K562 (cell line): ENCODE data around the gene HTRA3. TPM values are rescaled to one million over a fixed set of nuclear protein-coding genes. Genes with fewer than 3 reads are reported as not detected.
A peak's percentile ranks its signal among the peaks of the same experiment; 100 is the strongest.

Experiments used
- ATAC-seq: fragments of 200-7000 bp; cut with Tn5 transposase; 3 replicates; pipeline ENCODE4 v1.9.1; 2020; ENCODE audit warnings: moderate library complexity
- BruUV-seq: library from RNA; stranded (reverse); fragments of 400-500 nt; replicated peaks from 2 replicates; lab custom pipeline; 2021; lab: Mats Ljungman, UMichigan
- CTCF ChIA-PET: fragments of 300-600 bp; formaldehyde crosslinking; extraction: SDS; loops from one replicate; lab custom pipeline; 2021; ENCODE audit warnings: low intra/inter-chr PET ratio; lab: Yijun Ruan, JAX
- POLR2A ChIA-PET: fragments of 300-600, 350-650 bp; sonication (Branson Sonifier 250); formaldehyde crosslinking; extraction: SDS; loops from one replicate; lab custom pipeline; 2021; ENCODE audit warnings: antibody characterized with exemption, inconsistent platforms; lab: Yijun Ruan, JAX
- DNase-seq, 4 experiments: peaks; one replicate each; pipeline versions ENCODE4 v3.0.0 to v3.0.0-alpha.2; 2011 to 2018; ENCODE audit warnings: low spot score in 3 of 4, mixed read lengths in 3 of 4; ENCODE audit errors: extremely low read depth in 1 of 4
- FAIRE-seq: peaks from 2 replicates; lab custom pipeline; 2011; peaks lifted over from hg19 to GRCh38; lab: Jason Lieb, UNC
- H2AFZ ChIP-seq: 2 replicates; pipeline ENCODE4 v1.6.0; 2011; ENCODE audit warnings: low read depth, low read length, control low read depth, inconsistent platforms
- H3K27ac ChIP-seq: fragments of 200-600 bp; 3 replicates; pipeline ENCODE4 v1.8.0; 2011; ENCODE audit warnings: low read depth, mild to moderate bottlenecking, control low read depth, inconsistent platforms, low read length, moderate library complexity, mixed read lengths; ENCODE audit errors: extremely low read depth
- H3K27me3 ChIP-seq, 2 experiments: fragments of 300-600 bp in 1 of 2; 2 replicates in 1 of 2; 3 replicates in 1 of 2; pipeline versions ENCODE4 v1.6.0 to v1.8.0; 2011; ENCODE audit warnings: inconsistent platforms in 2 of 2, low read length in 2 of 2, mild to moderate bottlenecking in 1 of 2, mixed read lengths in 1 of 2, moderate library complexity in 1 of 2; ENCODE audit not compliant: control insufficient read depth in 2 of 2, insufficient read depth in 2 of 2
- H3K36me3 ChIP-seq: fragments of 300-600 bp; 3 replicates; pipeline ENCODE4 v1.8.0; 2011; ENCODE audit warnings: mild to moderate bottlenecking, low read length, inconsistent platforms; ENCODE audit not compliant: control insufficient read depth, insufficient read depth
- H3K4me1 ChIP-seq, 2 experiments: fragments of 200-600 bp in 1 of 2; replicated peaks in 1 of 2; 2 replicates in 1 of 2; 3 replicates in 1 of 2; pipeline versions ENCODE4 v1.5.1 to v1.8.0; 2011; ENCODE audit warnings: inconsistent platforms in 2 of 2, low read length in 2 of 2, mild to moderate bottlenecking in 1 of 2, mixed read lengths in 1 of 2, moderate library complexity in 1 of 2; ENCODE audit not compliant: control insufficient read depth in 2 of 2, insufficient read depth in 2 of 2
- H3K4me2 ChIP-seq: 2 replicates; pipeline ENCODE4 v1.6.1; 2011; ENCODE audit warnings: low read length, control low read depth, inconsistent platforms, mixed read lengths; ENCODE audit not compliant: insufficient read depth
- H3K4me3 ChIP-seq: fragments of 200-600 bp; sonication (generic), shearing (Covaris generic); 2 replicates; pipeline ENCODE4 v1.5.1; 2016; ENCODE audit warnings: control low read depth, inconsistent platforms
- H3K79me2 ChIP-seq: fragments of 200-600 bp; 3 replicates; pipeline ENCODE4 v1.8.0; 2011; ENCODE audit warnings: low read length, inconsistent platforms; ENCODE audit not compliant: control insufficient read depth, insufficient read depth
- H3K9ac ChIP-seq, 2 experiments: 2 replicates each; pipeline versions ENCODE4 v1.6.0 to v1.6.1; 2011; ENCODE audit warnings: low read depth in 2 of 2, low read length in 2 of 2, control low read depth in 1 of 2, inconsistent platforms in 1 of 2, mild to moderate bottlenecking in 1 of 2, mixed read lengths in 1 of 2; ENCODE audit not compliant: insufficient read depth in 1 of 2
- H3K9me1 ChIP-seq: one replicate; pipeline ENCODE4 v1.6.0; 2011; ENCODE audit warnings: inconsistent platforms, mild to moderate bottlenecking, low read length, moderate library complexity; ENCODE audit not compliant: control insufficient read depth, insufficient read depth
- H3K9me3 ChIP-seq: replicated peaks from 2 replicates; pipeline ENCODE4 v1.5.1; 2011; ENCODE audit warnings: low read depth, low read length, inconsistent platforms; ENCODE audit not compliant: control insufficient read depth, insufficient read depth
- H4K20me1 ChIP-seq: replicated peaks from 2 replicates; pipeline ENCODE4 v1.6.1; 2011; ENCODE audit warnings: low read length, inconsistent platforms, mixed read lengths; ENCODE audit not compliant: control insufficient read depth, insufficient read depth
- BRD9 ChIP-seq: fragments of 450-650 bp; IDR thresholded peaks from 2 replicates; pipeline ENCODE4 v1.6.1; 2018; ENCODE audit warnings: low read depth; ENCODE audit not compliant: partially characterized antibody
- CBFB ChIP-seq: sonication (generic); formaldehyde crosslinking; IDR thresholded peaks from 2 replicates; pipeline ENCODE4 v1.4.0; 2020; ENCODE audit warnings: mild to moderate bottlenecking, missing genetic modification reagents
- GABPB1 ChIP-seq: sonication (generic); formaldehyde crosslinking; IDR thresholded peaks from 2 replicates; pipeline ENCODE4 v1.8.0; 2022; ENCODE audit warnings: mild to moderate bottlenecking, missing genetic modification reagents
- HDAC8 ChIP-seq: fragments of 450-650 bp; IDR thresholded peaks from 2 replicates; pipeline ENCODE4 v1.6.1; 2016; ENCODE audit warnings: mild to moderate bottlenecking, missing genetic modification characterization, moderate library complexity, missing compliant biosample characterization
- MEF2D ChIP-seq: conservative IDR thresholded peaks from 2 replicates; pipeline ENCODE4 v1.6.1; 2016; ENCODE audit warnings: low read depth, missing genetic modification characterization, missing compliant biosample characterization
- PHF21A ChIP-seq: fragments of 450-650 bp; IDR thresholded peaks from 2 replicates; pipeline ENCODE4 v1.6.1; 2017; ENCODE audit warnings: low read depth, borderline replicate concordance
- PRPF4 ChIP-seq: fragments of 200-400 bp; formaldehyde crosslinking; IDR thresholded peaks from one replicate; pipeline ENCODE4 v1.6.1; 2017; ENCODE audit warnings: low read length, low read depth, mild to moderate bottlenecking; ENCODE audit not compliant: insufficient read depth, poor library complexity, severe bottlenecking
- STAT5B ChIP-seq: fragments of 250-450 bp; sonication (Bioruptor Pico); IDR thresholded peaks from 2 replicates; pipeline ENCODE4 v1.8.0; 2021; ENCODE audit warnings: mild to moderate bottlenecking, inconsistent platforms
- TBP ChIP-seq: optimal IDR thresholded peaks from 2 replicates; pipeline ENCODE3; 2011; ENCODE audit warnings: low read depth, low read length, improper control_type of control experiment
- YBX1 ChIP-seq: fragments of 450-650 bp; IDR thresholded peaks from 2 replicates; pipeline ENCODE4 v1.7.1; 2016; ENCODE audit warnings: mild to moderate bottlenecking
- ZNF316 ChIP-seq: fragments of 450-650 bp; IDR thresholded peaks from 2 replicates; pipeline ENCODE4 v1.6.1; 2016
- WGBS: fragments of 100-300 bp; shearing (Covaris generic); methylation state at CpG from one replicate; pipeline ENCODE4 v1.1.6; 2016; ENCODE audit warnings: low coverage, mixed read lengths; ENCODE audit not compliant: insufficient coverage; ENCODE audit errors: missing lambda C conversion rate; 5-methylcytosine and 5-hydroxymethylcytosine counted together
- in situ Hi-C: fragments of 300-500 bp; cut with MboI; formaldehyde crosslinking; loops from 4 replicates; pipeline ENCODE4 v1.15.0; 2018; ENCODE audit warnings: inconsistent platforms, mixed read lengths
- intact Hi-C: fragments of 100-400 bp; cut with micrococcal nuclease; formaldehyde crosslinking; loops from 2 replicates; pipeline ENCODE4 v1.14.2; 2022
- polyA plus RNA-seq, 8 experiments: library from polyadenylated mRNA; depleted of rRNA in 4 of 8; stranded (reverse) in 5 of 8; unstranded in 3 of 8; fragments of >200 nt; fragmentation: Nextera tagmentation in 2 of 8; fragmentation: Illumina TruSeq in 1 of 8; extraction: Ambion mirVana in 2 of 8; extraction: Trizol in 1 of 8; gene quantifications; 2 replicates each; pipeline versions ENCODE4 v1.2.1 to v1.2.3, GENCODE V29; 2011 to 2014; ENCODE audit warnings: inconsistent platforms in 1 of 8, missing spikeins in 1 of 8
- total RNA-seq, 7 experiments: library from RNA; depleted of rRNA in 6 of 7; stranded (reverse); fragments of >200 nt in 6 of 7; fragmentation: Illumina TruSeq in 2 of 7; extraction: Trizol in 2 of 7; gene quantifications; 2 replicates each; pipeline versions ENCODE4 v1.2.1 to v1.2.3, GENCODE V29; 2011 to 2021; ENCODE audit warnings: low replicate concordance in 1 of 7
- TF ChIP-seq, protein P1 (sequence below): fragments of 450-650 bp; IDR thresholded peaks from 2 replicates; pipeline ENCODE4 v1.6.1; 2016; ENCODE audit warnings: borderline replicate concordance
- TF ChIP-seq, protein P2 (sequence below): fragments of 450-650 bp; formaldehyde crosslinking; IDR thresholded peaks from 2 replicates; pipeline ENCODE4 v1.4.0; 2020; ENCODE audit warnings: mild to moderate bottlenecking, moderate library complexity
- TF ChIP-seq, protein P3 (sequence below): fragments of 250-450 bp; sonication (Bioruptor Pico); IDR thresholded peaks from 2 replicates; pipeline ENCODE4 v1.4.0; 2020; ENCODE audit warnings: mild to moderate bottlenecking, moderate library complexity

HTRA3 gene
- total and polyA plus RNA-seq, 9 of the 15 experiments (the other 6 are each of a cell fraction or from before 2014, with no cell fraction given): 0.04 TPM; not detected in 8

DNA sequence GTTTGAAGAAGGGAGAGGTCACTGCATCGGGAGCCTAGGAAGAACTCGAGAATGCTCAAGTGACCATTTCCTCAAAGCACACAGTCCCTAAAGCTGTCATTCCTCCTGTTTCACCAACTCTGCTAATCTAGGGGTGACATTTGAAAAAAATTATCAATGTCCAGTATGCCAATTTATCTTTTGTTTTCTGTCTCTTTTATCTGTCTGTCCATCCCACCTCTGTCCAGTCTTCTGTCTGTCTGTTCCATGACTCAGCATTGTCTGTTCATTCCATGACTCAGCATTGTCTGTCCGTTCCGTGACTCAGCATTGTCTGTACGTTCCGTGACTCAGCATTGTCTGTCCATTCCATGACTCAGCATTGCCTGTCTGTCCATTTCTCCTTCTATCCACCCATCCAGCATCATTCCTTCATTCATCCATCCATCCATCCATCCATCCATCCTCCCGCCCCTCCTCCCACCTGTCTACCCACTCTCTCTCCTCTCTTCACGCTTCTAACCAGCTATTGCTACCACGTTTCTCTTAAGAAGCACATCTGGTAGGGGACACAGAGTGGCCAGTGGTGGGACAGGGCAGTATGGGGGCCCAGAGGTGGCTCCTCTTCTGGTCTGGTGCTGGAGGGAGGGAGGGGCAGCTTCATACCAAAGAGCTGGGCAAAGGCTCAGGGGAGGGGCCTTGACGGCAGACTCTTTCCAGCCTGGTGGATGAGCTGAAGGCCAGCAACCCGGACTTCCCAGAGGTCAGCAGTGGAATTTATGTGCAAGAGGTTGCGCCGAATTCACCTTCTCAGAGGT, 34.1 kb downstream of the HTRA3 start:
- 27% methylated on average over 12 of the region's 13 CpGs for WGBS
- no TSS peak for BruUV-seq
- ChIA-PET POLR2A (interaction anchor here (0.6 to 1.6 kb wide), 11 partner anchors 8 to 1197 kb away, joined by 3 to 8 read pairs (median 3); no protein-coding TSS in a partner anchor), CTCF (no interaction called here)
- no peaks in the 10 kb centered on the region for H3K36me3 ChIP-seq
- no peaks in the 10 kb centered on the region for H4K20me1 ChIP-seq
- no peaks in the 10 kb centered on the region for H3K27me3 ChIP-seq
- peaks cover 22 to 55% of the 10 kb centered on the region in 2 experiments; a peak in 4 of 5 replicates for H3K4me1 ChIP-seq
- H3K9me3 ChIP-seq: no peaks in the 10 kb centered on the region; the same call in 1 of the 2 replicates
- H3K27ac ChIP-seq: peak overlapping the region; percentile 89
- DNase-seq: peak; percentile 65 to 88 (median 72)
- no peaks in the 10 kb centered on the region for H3K79me2 ChIP-seq
- ATAC-seq: peak; percentile 83
- peak; percentile 100 for FAIRE-seq
- H3K9me1 ChIP-seq: no peaks in the 10 kb centered on the region
- H3K4me2 ChIP-seq: peak overlapping the region; percentile 53
- H2AFZ ChIP-seq: peak overlapping the region; percentile 50; the same call in 1 of the 2 replicates
- intact Hi-C loops (loop anchor here (10.0 kb wide), 1 partner anchor 59 kb away; no protein-coding TSS in a partner anchor), in situ Hi-C loops (no loop called here)
- peak overlapping the region; percentile 53 to 65; a peak in 3 of 4 replicates for H3K9ac ChIP-seq
- no peak overlapping the region for H3K4me3 ChIP-seq
- TF ChIP-seq, protein P1, sequence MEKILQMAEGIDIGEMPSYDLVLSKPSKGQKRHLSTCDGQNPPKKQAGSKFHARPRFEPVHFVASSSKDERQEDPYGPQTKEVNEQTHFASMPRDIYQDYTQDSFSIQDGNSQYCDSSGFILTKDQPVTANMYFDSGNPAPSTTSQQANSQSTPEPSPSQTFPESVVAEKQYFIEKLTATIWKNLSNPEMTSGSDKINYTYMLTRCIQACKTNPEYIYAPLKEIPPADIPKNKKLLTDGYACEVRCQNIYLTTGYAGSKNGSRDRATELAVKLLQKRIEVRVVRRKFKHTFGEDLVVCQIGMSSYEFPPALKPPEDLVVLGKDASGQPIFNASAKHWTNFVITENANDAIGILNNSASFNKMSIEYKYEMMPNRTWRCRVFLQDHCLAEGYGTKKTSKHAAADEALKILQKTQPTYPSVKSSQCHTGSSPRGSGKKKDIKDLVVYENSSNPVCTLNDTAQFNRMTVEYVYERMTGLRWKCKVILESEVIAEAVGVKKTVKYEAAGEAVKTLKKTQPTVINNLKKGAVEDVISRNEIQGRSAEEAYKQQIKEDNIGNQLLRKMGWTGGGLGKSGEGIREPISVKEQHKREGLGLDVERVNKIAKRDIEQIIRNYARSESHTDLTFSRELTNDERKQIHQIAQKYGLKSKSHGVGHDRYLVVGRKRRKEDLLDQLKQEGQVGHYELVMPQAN: peak; percentile 84; the same call in 1 of the 2 replicates
- no peak for TF ChIP-seq STAT5B (CRISPR knock-in tag)
- TF ChIP-seq YBX1: no peak
- TF ChIP-seq MEF2D: peak; percentile 91
- no peak for TF ChIP-seq PRPF4
- peak; percentile 53; the same call in 1 of the 2 replicates for TF ChIP-seq GABPB1 (CRISPR knock-in tag)
- peak; percentile 21 for TF ChIP-seq TBP
- TF ChIP-seq, protein P2, sequence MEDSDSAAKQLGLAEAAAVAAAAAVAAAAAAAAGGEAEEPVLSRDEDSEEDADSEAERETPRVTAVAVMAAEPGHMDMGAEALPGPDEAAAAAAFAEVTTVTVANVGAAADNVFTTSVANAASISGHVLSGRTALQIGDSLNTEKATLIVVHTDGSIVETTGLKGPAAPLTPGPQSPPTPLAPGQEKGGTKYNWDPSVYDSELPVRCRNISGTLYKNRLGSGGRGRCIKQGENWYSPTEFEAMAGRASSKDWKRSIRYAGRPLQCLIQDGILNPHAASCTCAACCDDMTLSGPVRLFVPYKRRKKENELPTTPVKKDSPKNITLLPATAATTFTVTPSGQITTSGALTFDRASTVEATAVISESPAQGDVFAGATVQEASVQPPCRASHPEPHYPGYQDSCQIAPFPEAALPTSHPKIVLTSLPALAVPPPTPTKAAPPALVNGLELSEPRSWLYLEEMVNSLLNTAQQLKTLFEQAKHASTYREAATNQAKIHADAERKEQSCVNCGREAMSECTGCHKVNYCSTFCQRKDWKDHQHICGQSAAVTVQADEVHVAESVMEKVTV (CRISPR knock-in tag): no peak
- TF ChIP-seq BRD9: peak; percentile 98
- peak; percentile 51; the same call in 1 of the 2 replicates for TF ChIP-seq PHF21A
- TF ChIP-seq CBFB: no peak
- TF ChIP-seq HDAC8 (tag): 0 out of 2 replicates have a peak, but pooled peaks have one; percentile 72
- TF ChIP-seq ZNF316: peak; percentile 100
- TF ChIP-seq, protein P3, sequence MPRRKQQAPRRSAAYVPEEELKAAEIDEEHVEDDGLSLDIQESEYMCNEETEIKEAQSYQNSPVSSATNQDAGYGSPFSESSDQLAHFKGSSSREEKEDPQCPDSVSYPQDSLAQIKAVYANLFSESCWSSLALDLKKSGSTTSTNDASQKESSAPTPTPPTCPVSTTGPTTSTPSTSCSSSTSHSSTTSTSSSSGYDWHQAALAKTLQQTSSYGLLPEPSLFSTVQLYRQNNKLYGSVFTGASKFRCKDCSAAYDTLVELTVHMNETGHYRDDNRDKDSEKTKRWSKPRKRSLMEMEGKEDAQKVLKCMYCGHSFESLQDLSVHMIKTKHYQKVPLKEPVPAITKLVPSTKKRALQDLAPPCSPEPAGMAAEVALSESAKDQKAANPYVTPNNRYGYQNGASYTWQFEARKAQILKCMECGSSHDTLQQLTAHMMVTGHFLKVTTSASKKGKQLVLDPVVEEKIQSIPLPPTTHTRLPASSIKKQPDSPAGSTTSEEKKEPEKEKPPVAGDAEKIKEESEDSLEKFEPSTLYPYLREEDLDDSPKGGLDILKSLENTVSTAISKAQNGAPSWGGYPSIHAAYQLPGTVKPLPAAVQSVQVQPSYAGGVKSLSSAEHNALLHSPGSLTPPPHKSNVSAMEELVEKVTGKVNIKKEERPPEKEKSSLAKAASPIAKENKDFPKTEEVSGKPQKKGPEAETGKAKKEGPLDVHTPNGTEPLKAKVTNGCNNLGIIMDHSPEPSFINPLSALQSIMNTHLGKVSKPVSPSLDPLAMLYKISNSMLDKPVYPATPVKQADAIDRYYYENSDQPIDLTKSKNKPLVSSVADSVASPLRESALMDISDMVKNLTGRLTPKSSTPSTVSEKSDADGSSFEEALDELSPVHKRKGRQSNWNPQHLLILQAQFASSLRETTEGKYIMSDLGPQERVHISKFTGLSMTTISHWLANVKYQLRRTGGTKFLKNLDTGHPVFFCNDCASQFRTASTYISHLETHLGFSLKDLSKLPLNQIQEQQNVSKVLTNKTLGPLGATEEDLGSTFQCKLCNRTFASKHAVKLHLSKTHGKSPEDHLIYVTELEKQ (CRISPR knock-in tag): 0 out of 2 replicates have a peak, but pooled peaks have one; percentile 7
